ENCODE results near the gene RNF113B. TPM values are rescaled to one million over a fixed set of nuclear protein-coding genes. Genes with fewer than 3 reads are reported as not detected.

Gene RNF113B
- total RNA-seq, 6 experiments from 2014 or later: not detected

DNA sequence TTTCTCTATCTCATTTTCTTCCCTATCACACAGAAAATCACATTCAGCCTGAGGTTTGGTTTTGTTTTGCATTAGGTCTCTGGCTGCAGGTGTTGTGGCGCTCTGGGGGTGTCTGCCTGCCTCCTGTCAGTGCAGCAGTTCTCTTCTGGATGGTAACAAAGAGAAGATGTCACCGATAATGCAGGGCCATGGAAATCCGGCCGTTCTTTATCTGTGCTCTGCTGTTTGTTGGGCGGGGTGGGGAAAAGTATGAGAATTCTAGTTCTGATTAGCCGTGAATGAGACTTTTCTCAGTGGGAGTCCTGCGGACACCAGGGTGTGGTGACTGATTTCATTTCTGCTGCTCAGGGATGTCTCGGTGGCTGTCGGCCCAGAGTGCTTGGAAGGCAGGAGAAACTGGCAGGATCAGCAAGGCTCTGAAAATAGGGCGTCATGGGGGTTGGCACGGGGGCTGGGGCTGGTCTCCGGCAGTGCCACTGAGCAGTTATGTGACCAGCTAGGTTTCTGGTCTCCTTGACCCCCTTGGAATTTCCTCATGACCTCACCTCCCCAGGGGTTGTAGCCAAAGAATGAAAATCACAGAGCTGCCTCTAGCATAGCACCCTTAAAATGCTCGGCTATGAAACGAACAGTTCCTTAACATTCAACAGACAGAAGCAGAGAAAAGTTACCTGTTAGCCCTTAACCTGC lies 5.0 kb downstream of the RNF113B start:
- peaks cover 17% of the 10 kb centered on the region for H3K36me3 Mint-ChIP-seq (ENCODE audit: low read depth)
- peak overlapping the region; percentile 93 for H3K27ac Mint-ChIP-seq
- TF ChIP-seq, protein P1, sequence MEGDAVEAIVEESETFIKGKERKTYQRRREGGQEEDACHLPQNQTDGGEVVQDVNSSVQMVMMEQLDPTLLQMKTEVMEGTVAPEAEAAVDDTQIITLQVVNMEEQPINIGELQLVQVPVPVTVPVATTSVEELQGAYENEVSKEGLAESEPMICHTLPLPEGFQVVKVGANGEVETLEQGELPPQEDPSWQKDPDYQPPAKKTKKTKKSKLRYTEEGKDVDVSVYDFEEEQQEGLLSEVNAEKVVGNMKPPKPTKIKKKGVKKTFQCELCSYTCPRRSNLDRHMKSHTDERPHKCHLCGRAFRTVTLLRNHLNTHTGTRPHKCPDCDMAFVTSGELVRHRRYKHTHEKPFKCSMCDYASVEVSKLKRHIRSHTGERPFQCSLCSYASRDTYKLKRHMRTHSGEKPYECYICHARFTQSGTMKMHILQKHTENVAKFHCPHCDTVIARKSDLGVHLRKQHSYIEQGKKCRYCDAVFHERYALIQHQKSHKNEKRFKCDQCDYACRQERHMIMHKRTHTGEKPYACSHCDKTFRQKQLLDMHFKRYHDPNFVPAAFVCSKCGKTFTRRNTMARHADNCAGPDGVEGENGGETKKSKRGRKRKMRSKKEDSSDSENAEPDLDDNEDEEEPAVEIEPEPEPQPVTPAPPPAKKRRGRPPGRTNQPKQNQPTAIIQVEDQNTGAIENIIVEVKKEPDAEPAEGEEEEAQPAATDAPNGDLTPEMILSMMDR (IDR thresholded peaks at IDR 0.05): no peak
- H3K4me1 Mint-ChIP-seq (ENCODE audit: low read depth): peaks cover 73% of the 10 kb centered on the region
- H3K4me3 Mint-ChIP-seq: peak overlapping the region; percentile 81
- H3K9me3 Mint-ChIP-seq: no peaks in the 10 kb centered on the region
- DNase-seq: no peak
- H3K27me3 Mint-ChIP-seq (ENCODE audit: insufficient read depth): peaks cover 3% of the 10 kb centered on the region; the same call in 1 of the 2 replicates

DNA sequence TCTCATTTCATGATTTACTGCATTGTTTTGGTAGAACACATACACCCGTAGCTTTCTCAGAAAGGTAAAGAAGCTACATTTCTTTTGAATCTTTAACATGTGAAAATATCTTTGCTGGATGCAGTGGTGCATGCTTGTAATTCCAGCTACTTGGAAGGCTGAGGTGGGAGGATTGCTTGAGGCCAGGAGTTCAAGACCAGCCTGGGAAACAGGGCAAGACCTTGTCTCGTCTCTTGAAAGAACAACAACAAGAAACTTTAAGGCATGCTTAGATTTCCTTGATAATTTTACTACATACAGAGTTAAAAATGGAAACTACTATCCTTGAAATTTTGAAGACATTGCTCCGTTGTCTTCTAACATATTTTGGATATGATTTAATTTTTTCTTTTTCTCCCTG lies 7.7 kb downstream of the RNF113B start:
- H3K4me3 Mint-ChIP-seq: no peak overlapping the region
- TF ChIP-seq, protein P1 (IDR thresholded peaks at IDR 0.05): no peak
- peaks cover 11% of the 10 kb centered on the region; the same call in 1 of the 2 replicates for H3K36me3 Mint-ChIP-seq (ENCODE audit: low read depth)
- DNase-seq: no peak
- peaks cover 3% of the 10 kb centered on the region; the same call in 1 of the 2 replicates for H3K27me3 Mint-ChIP-seq (ENCODE audit: insufficient read depth)
- H3K4me1 Mint-ChIP-seq (ENCODE audit: low read depth): peaks cover 55% of the 10 kb centered on the region
- no peaks in the 10 kb centered on the region for H3K9me3 Mint-ChIP-seq
- no peak overlapping the region; the same call in 1 of the 2 replicates for H3K27ac Mint-ChIP-seq

DNA sequence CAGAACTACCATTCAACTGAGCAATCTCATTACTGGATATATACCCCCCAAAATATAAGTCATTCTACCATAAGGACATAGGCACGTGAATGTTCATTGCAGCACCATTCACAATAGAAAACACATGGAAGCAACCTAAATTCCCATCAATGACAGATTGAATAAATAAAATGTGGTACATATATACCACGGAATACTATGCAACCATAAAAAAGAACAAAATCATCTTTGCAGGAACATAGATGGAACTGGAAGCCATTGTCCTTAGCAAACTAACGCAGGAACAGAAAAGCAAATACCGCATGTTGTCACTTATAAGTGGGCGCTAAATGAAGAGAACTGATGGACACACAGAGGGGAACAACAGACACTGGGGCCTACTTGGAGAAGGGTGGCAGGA lies 14.1 kb downstream of the RNF113B start:
- Mint-ChIP-seq H3K27ac (no peak overlapping the region; the same call in 1 of the 2 replicates), H3K4me3 (no peak overlapping the region), H3K36me3 (ENCODE audit: low read depth) (peaks cover 29% of the 10 kb centered on the region), H3K4me1 (ENCODE audit: low read depth) (peaks cover 20% of the 10 kb centered on the region), H3K9me3 (no peaks in the 10 kb centered on the region), H3K27me3 (ENCODE audit: insufficient read depth) (no peaks in the 10 kb centered on the region; the same call in 1 of the 2 replicates)
- DNase-seq: no peak
- TF ChIP-seq, protein P1 (IDR thresholded peaks at IDR 0.05): no peak

DNA sequence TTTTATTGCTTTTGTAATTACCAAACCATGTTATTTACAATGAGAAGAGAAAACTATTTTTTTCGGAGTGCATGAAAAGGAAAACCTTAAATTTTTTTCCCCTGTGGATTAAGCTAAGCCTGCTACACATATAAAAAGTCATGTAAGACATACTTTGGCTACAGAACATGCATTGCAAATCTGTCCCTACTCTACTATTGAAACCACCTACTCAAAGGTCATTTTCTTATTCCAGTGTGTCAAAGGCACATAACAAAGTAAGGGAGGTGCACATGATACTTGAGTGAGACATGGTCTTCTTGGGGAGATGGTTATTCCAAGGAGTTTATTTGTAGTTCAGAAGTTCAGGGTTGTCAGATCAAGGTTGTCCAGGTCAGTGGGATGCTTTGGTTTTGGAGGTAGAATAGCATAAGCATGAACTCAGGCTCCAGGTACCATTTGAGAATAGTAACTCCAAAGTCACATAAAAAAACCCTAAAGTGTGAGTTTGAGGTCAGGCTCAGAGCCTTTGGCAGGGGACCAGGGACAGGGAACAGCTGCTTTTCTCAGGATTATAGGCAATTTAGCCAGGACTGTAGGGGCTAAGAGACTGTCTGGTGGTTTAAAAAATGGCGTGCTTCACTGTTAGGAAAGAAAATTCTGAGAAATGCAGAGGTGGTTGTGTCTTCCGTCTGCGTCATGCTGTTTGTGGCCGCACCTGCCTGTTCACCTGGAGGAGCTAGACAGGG lies 18.7 kb downstream of the RNF113B start:
- no peaks in the 10 kb centered on the region for H3K9me3 Mint-ChIP-seq
- peaks cover 45% of the 10 kb centered on the region for H3K36me3 Mint-ChIP-seq (ENCODE audit: low read depth)
- no peak for DNase-seq
- no peak overlapping the region for H3K4me3 Mint-ChIP-seq
- TF ChIP-seq, protein P1 (IDR thresholded peaks at IDR 0.05): no peak
- no peaks in the 10 kb centered on the region; the same call in 1 of the 2 replicates for H3K27me3 Mint-ChIP-seq (ENCODE audit: insufficient read depth)
- H3K4me1 Mint-ChIP-seq (ENCODE audit: low read depth): peaks cover 54% of the 10 kb centered on the region
- H3K27ac Mint-ChIP-seq: no peak overlapping the region

DNA sequence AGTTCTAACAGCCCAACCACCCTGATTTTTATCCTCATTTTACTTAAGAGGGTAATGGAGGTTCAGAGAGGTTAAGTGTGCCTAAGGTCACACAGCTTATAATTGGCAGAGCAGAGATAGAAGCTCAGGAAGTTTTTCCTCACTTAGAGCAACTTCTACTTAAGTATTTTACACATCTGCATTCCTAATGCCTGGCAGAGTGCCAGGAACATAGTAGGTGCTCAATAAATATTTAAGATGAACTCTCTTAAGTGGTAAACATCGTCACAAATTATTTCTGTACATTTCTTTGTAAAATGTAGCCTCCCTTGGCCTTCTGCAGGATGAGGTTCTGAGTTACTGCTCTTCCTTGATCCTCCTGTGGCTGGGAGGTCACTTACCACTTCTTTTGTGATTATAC lies 19.5 kb downstream of the RNF113B start:
- H3K27me3 Mint-ChIP-seq (ENCODE audit: insufficient read depth): no peaks in the 10 kb centered on the region
- peak overlapping the region; percentile 62; the same call in 1 of the 2 replicates for H3K27ac Mint-ChIP-seq
- peaks cover 59% of the 10 kb centered on the region for H3K4me1 Mint-ChIP-seq (ENCODE audit: low read depth)
- H3K4me3 Mint-ChIP-seq: no peak overlapping the region
- TF ChIP-seq, protein P1 (IDR thresholded peaks at IDR 0.05): no peak
- H3K9me3 Mint-ChIP-seq: no peaks in the 10 kb centered on the region
- peaks cover 39% of the 10 kb centered on the region for H3K36me3 Mint-ChIP-seq (ENCODE audit: low read depth)
- DNase-seq: no peak
